T-cell (primary cell): ENCODE data around the gene KCNIP1. TPM values are rescaled to one million over a fixed set of nuclear protein-coding genes. Genes with fewer than 3 reads are reported as not detected.

Experiments used
- ATAC-seq, 4 experiments: fragments of 200-7000 bp in 3 of 4; fragments of 150-1000 bp in 1 of 4; cut with Tn5 transposase; replicated peaks in 1 of 4; 1 replicate in 3 of 4; 2 replicates in 1 of 4; pipeline ENCODE4 v1.10.0; 2021; ENCODE audit warnings: moderate library complexity in 3 of 4, mild to moderate bottlenecking in 2 of 4, moderate number of reproducible peaks in 1 of 4
- CTCF ChIA-PET, 2 donors: fragments of 300-600 bp; sonication (Branson Sonifier 250); formaldehyde crosslinking; loops; one replicate each; lab custom pipeline; 2022; ENCODE audit warnings: antibody characterized with exemption in 2 of 2; lab: Charles Lee
- POLR2A ChIA-PET, 2 donors: fragments of 300-600 bp; sonication (Branson Sonifier 250); formaldehyde crosslinking; loops; one replicate each; lab custom pipeline; 2022; ENCODE audit warnings: antibody characterized with exemption in 2 of 2; lab: Charles Lee
- DNase-seq, 35 experiments: peaks; one replicate each; pipeline versions ENCODE4 v3.0.0 to v3.0.0-alpha.2; 2013 to 2023
- H3K27ac ChIP-seq: one replicate; pipeline ENCODE4 v1.5.1; 2013; ENCODE audit warnings: low read length
- H3K27me3 ChIP-seq, 2 experiments: replicated peaks in 1 of 2; 1 replicate in 1 of 2; 2 replicates in 1 of 2; pipeline versions ENCODE4 v1.6.1 to v1.7.0; 2013; ENCODE audit warnings: low read length in 1 of 2, mixed read lengths in 1 of 2; ENCODE audit not compliant: control insufficient read depth in 2 of 2, insufficient read depth in 2 of 2; ENCODE audit errors: extremely low read depth in 1 of 2
- H3K36me3 ChIP-seq, 2 donors: 1 replicate in 1 of 2; 2 replicates in 1 of 2; pipeline versions ENCODE4 v1.6.1 to v1.7.0; 2013; ENCODE audit warnings: low read length in 1 of 2; ENCODE audit not compliant: control insufficient read depth in 2 of 2, insufficient read depth in 1 of 2; ENCODE audit errors: extremely low read depth in 1 of 2
- H3K4me1 ChIP-seq, 2 experiments: 1 replicate in 1 of 2; 2 replicates in 1 of 2; pipeline versions ENCODE4 v1.6.1 to v1.7.0; 2013; ENCODE audit warnings: low read length in 2 of 2, mixed read lengths in 1 of 2; ENCODE audit not compliant: insufficient read depth in 2 of 2, control insufficient read depth in 1 of 2; ENCODE audit errors: extremely low read depth in 1 of 2
- H3K4me3 ChIP-seq, 2 donors: 1 replicate in 1 of 2; 2 replicates in 1 of 2; pipeline versions ENCODE4 v1.5.1 to v1.7.0; 2013; ENCODE audit warnings: mild to moderate bottlenecking in 2 of 2, low read length in 1 of 2, moderate library complexity in 1 of 2; ENCODE audit not compliant: control insufficient read depth in 1 of 2; ENCODE audit errors: extremely low read depth in 1 of 2
- H3K9me3 ChIP-seq: 2 replicates; pipeline ENCODE4 v1.7.0; 2013
- H3K27ac Mint-ChIP-seq, 2 donors: one replicate each; pipeline ENCODE4 v1.8.0; 2020 to 2021; ENCODE audit warnings: mild to moderate bottlenecking in 2 of 2, mixed read lengths in 2 of 2
- H3K27me3 Mint-ChIP-seq, 2 donors: one replicate each; pipeline ENCODE4 v1.8.0; 2021 to 2022; ENCODE audit warnings: mixed read lengths in 2 of 2
- H3K36me3 Mint-ChIP-seq: one replicate; pipeline ENCODE4 v1.8.0; 2021; ENCODE audit warnings: mixed read lengths
- H3K4me1 Mint-ChIP-seq, 3 donors: one replicate each; pipeline ENCODE4 v1.8.0; 2020 to 2022; ENCODE audit warnings: mixed read lengths in 3 of 3, mild to moderate bottlenecking in 1 of 3
- H3K4me3 Mint-ChIP-seq, 3 donors: one replicate each; pipeline ENCODE4 v1.8.0; 2020 to 2022; ENCODE audit warnings: mild to moderate bottlenecking in 3 of 3, mixed read lengths in 3 of 3, moderate library complexity in 3 of 3
- H3K9me3 Mint-ChIP-seq, 3 donors: one replicate each; pipeline ENCODE4 v1.8.0; 2020 to 2022; ENCODE audit warnings: mixed read lengths in 3 of 3
- WGBS: methylation state at CpG from one replicate; pipeline ENCODE4 v1.1.5; 2013; ENCODE audit warnings: missing lambda C conversion rate; ENCODE audit not compliant: insufficient coverage; 5-methylcytosine and 5-hydroxymethylcytosine counted together
- total RNA-seq, 35 experiments: library from RNA in 6 of 35; stranded (reverse) in 6 of 35; fragments of 120-200 nt in 1 of 35; gene quantifications; one replicate each; pipeline versions ENCODE4 v1.2.1 to v1.2.4 and lab custom pipeline; 2013 to 2026

The KCNIP1 gene
- total RNA-seq, 5 donors from 2014 or later (not counting 1 experiment from before 2014, with no cell fraction given) = not detected

- H3K4me1 Mint-ChIP-seq = no peaks in the 10 kb centered on the region
- ATAC-seq = no peak
- H3K36me3 ChIP-seq = no peaks in the 10 kb centered on the region
- H3K27ac Mint-ChIP-seq = no peak overlapping the region
- H3K27me3 ChIP-seq = peaks cover 0 to 8% of the 10 kb centered on the region in 2 experiments
- H3K27ac ChIP-seq = no peak overlapping the region
- H3K27me3 Mint-ChIP-seq = peaks cover 0 to 17% of the 10 kb centered on the region in 2 donors
- no peak for DNase-seq
- 54% methylated on average over 2 of the region's 4 CpGs for WGBS
- ChIA-PET POLR2A (no interaction called here), CTCF (no interaction called here)
- no peak overlapping the region for H3K4me3 ChIP-seq
- H3K9me3 Mint-ChIP-seq = no peaks in the 10 kb centered on the region
- no peak overlapping the region for H3K4me3 Mint-ChIP-seq
- no peaks in the 10 kb centered on the region for H3K36me3 Mint-ChIP-seq
- H3K9me3 ChIP-seq = no peaks in the 10 kb centered on the region
- no peaks in the 10 kb centered on the region for H3K4me1 ChIP-seq
Measured at GRCh38 chr5:170757182-170757601, 253.4 kb downstream of the KCNIP1 start.

GRCh38 chr5:170757669-170758068 lies 253.8 kb downstream of the KCNIP1 start:
- Mint-ChIP-seq H3K27ac (no peak overlapping the region), H3K4me1 (no peaks in the 10 kb centered on the region), H3K4me3 (no peak overlapping the region), H3K36me3 (no peaks in the 10 kb centered on the region), H3K9me3 (no peaks in the 10 kb centered on the region), H3K27me3 (peaks cover 0 to 15% of the 10 kb centered on the region in 2 donors)
- ATAC-seq = no peak
- Histone ChIP-seq H3K4me3 (no peak overlapping the region), H3K36me3 (no peaks in the 10 kb centered on the region), H3K9me3 (no peaks in the 10 kb centered on the region), H3K27ac (no peak overlapping the region), H3K4me1 (no peaks in the 10 kb centered on the region), H3K27me3 (peaks cover 0 to 5% of the 10 kb centered on the region in 2 experiments)
- ChIA-PET POLR2A (no interaction called here), CTCF (no interaction called here)
- WGBS = no CpG with 5 or more reads among the region's 2 CpGs
- no peak for DNase-seq

DNA sequence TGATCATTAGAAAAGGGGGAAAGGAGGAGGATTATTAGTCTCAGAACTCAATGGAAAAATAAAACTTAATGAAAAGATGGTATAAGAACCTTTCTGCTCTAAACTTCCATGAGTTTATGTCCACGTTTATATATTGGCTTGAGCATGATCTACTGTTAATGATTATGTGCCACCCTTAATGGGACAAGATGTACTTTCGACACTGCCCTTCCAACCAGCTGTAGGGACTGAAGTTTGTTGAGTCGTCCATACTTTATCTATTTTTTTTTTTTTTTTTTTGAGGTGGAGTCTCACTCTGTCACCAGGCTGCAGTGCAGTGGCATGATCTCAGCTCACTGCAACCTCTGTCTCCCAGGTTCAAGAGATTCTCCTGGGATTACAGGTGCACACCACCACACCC lies 254.7 kb downstream of the KCNIP1 start:
- Mint-ChIP-seq H3K4me3 (no peak overlapping the region), H3K9me3 (no peaks in the 10 kb centered on the region), H3K36me3 (no peaks in the 10 kb centered on the region), H3K4me1 (no peaks in the 10 kb centered on the region), H3K27me3 (peaks cover 0 to 14% of the 10 kb centered on the region in 2 donors), H3K27ac (no peak overlapping the region)
- H3K27ac ChIP-seq = no peak overlapping the region
- H3K9me3 ChIP-seq = no peaks in the 10 kb centered on the region
- ChIA-PET CTCF (no interaction called here), POLR2A (no interaction called here)
- ATAC-seq (no peak), DNase-seq (no peak)
- H3K4me1 ChIP-seq = no peaks in the 10 kb centered on the region
- H3K4me3 ChIP-seq = no peak overlapping the region
- WGBS = no CpG with 5 or more reads among the region's 3 CpGs
- H3K36me3 ChIP-seq = no peaks in the 10 kb centered on the region
- H3K27me3 ChIP-seq = peaks cover 0 to 5% of the 10 kb centered on the region in 2 experiments

DNA sequence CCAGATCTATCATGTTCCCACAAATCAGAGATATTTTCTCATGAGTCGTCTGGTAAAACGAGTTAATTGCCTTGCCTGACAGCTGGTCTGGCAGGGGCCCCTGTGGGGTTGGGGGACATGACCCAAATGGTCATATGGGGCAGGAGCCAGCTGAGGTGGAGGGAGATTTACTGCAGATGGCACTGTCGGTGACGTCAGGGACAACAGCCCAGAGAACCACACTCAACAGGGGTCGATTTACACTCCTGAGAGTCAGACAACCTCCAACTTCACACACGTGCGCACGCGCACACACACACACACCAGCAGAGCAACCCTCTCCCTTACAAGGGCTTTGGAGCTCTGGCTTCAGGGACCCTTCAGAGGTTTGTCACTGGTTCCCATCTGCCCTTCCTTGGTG lies 256.3 kb downstream of the KCNIP1 start:
- Mint-ChIP-seq H3K27ac (no peak overlapping the region), H3K36me3 (no peaks in the 10 kb centered on the region), H3K27me3 (peaks cover 0 to 14% of the 10 kb centered on the region in 2 donors), H3K9me3 (no peaks in the 10 kb centered on the region), H3K4me3 (no peak overlapping the region), H3K4me1 (no peaks in the 10 kb centered on the region)
- CTCF ChIA-PET = no interaction called here
- DNase-seq (no peak), ATAC-seq (no peak)
- no peak overlapping the region for H3K27ac ChIP-seq
- WGBS = 93% methylated on average over 7 of the region's 9 CpGs
- H3K27me3 ChIP-seq = peaks cover 0 to 5% of the 10 kb centered on the region in 2 experiments
- H3K4me1 ChIP-seq = no peaks in the 10 kb centered on the region
- H3K36me3 ChIP-seq = no peaks in the 10 kb centered on the region
- no peaks in the 10 kb centered on the region for H3K9me3 ChIP-seq
- POLR2A ChIA-PET = no interaction called here
- H3K4me3 ChIP-seq = no peak overlapping the region

GRCh38 chr5:170761048-170761707 lies 257.4 kb downstream of the KCNIP1 start:
- no peak for ATAC-seq
- 69% methylated on average over 3 of the region's 7 CpGs for WGBS

GRCh38 chr5:170761708-170762066 lies 257.9 kb downstream of the KCNIP1 start:
- DNase-seq (no peak), ATAC-seq (no peak)
- Mint-ChIP-seq H3K27ac (no peak overlapping the region), H3K27me3 (peaks cover 0 to 14% of the 10 kb centered on the region in 2 donors), H3K4me1 (no peaks in the 10 kb centered on the region), H3K4me3 (no peak overlapping the region), H3K36me3 (no peaks in the 10 kb centered on the region), H3K9me3 (no peaks in the 10 kb centered on the region)
- no peaks in the 10 kb centered on the region for H3K4me1 ChIP-seq
- CTCF ChIA-PET = no interaction called here
- peaks cover 0 to 5% of the 10 kb centered on the region in 2 experiments for H3K27me3 ChIP-seq
- H3K4me3 ChIP-seq = no peak overlapping the region
- no peaks in the 10 kb centered on the region for H3K9me3 ChIP-seq
- POLR2A ChIA-PET = no interaction called here
- WGBS = 40% methylated on average over 1 of the region's 6 CpGs
- H3K36me3 ChIP-seq = no peaks in the 10 kb centered on the region
- H3K27ac ChIP-seq = no peak overlapping the region

More at GRCh38 chr5:170761048-170761707, 257.4 kb downstream of the KCNIP1 start:
- no peaks in the 10 kb centered on the region for H3K4me1 ChIP-seq
- H3K4me1 Mint-ChIP-seq = no peaks in the 10 kb centered on the region
- H3K27ac ChIP-seq = no peak overlapping the region
- peaks cover 0 to 5% of the 10 kb centered on the region in 2 experiments for H3K27me3 ChIP-seq
- ChIA-PET POLR2A (no interaction called here), CTCF (no interaction called here)
- H3K9me3 Mint-ChIP-seq = no peaks in the 10 kb centered on the region
- H3K4me3 ChIP-seq = no peak overlapping the region
- H3K27me3 Mint-ChIP-seq = peaks cover 0 to 14% of the 10 kb centered on the region in 2 donors
- no peaks in the 10 kb centered on the region for H3K36me3 Mint-ChIP-seq
- no peaks in the 10 kb centered on the region for H3K36me3 ChIP-seq
- H3K4me3 Mint-ChIP-seq = no peak overlapping the region
- no peaks in the 10 kb centered on the region for H3K9me3 ChIP-seq
- H3K27ac Mint-ChIP-seq = no peak overlapping the region
- DNase-seq = no peak
